ENCODE data around the gene DUSP28. TPM values are rescaled to one million over a fixed set of nuclear protein-coding genes. Genes with fewer than 3 reads are reported as not detected.
A peak's percentile ranks its signal among the peaks of the same experiment; 100 is the strongest.

The DUSP28 gene
- total RNA-seq, 1 experiment from 2014 or later, result 8.0 TPM

- DNase-seq (ENCODE audit: low read depth, low spot score), result no peak
- in situ Hi-C loops (cut with HindIII; ENCODE audit: low pct_unique_long_range_greater_than_20kb, low sequenced_read_pairs), result no loop called here
Measured at GRCh38 chr2:240577281-240578109, 17.3 kb downstream of the DUSP28 start.

GRCh38 chr2:240578110-240578450, 17.9 kb downstream of the DUSP28 start:
- no peak for DNase-seq (ENCODE audit: low read depth, low spot score)
- in situ Hi-C loops (cut with HindIII; ENCODE audit: low pct_unique_long_range_greater_than_20kb, low sequenced_read_pairs), result no loop called here

GRCh38 chr2:240578488-240578887, 18.3 kb downstream of the DUSP28 start:
- no peak for DNase-seq (ENCODE audit: low read depth, low spot score)
- in situ Hi-C loops (cut with HindIII; ENCODE audit: low pct_unique_long_range_greater_than_20kb, low sequenced_read_pairs), result no loop called here

- in situ Hi-C loops (cut with HindIII; ENCODE audit: low pct_unique_long_range_greater_than_20kb, low sequenced_read_pairs), result no loop called here
- DNase-seq (ENCODE audit: low read depth, low spot score), result no peak
Measured at GRCh38 chr2:240579071-240579762, 19.1 kb downstream of the DUSP28 start.

GRCh38 chr2:240579771-240580614, 19.8 kb downstream of the DUSP28 start:
- no peak for DNase-seq (ENCODE audit: low read depth, low spot score)
- in situ Hi-C loops (cut with HindIII; ENCODE audit: low pct_unique_long_range_greater_than_20kb, low sequenced_read_pairs), result no loop called here

- DNase-seq (ENCODE audit: low read depth, low spot score), result peak; percentile 69
Measured at GRCh38 chr2:240581811-240582210, 21.7 kb downstream of the DUSP28 start.

GRCh38 chr2:240582781-240583180, 22.6 kb downstream of the DUSP28 start:
- in situ Hi-C loops (cut with HindIII; ENCODE audit: low pct_unique_long_range_greater_than_20kb, low sequenced_read_pairs), result no loop called here
- DNase-seq (ENCODE audit: low read depth, low spot score), result no peak

More at GRCh38 chr2:240581811-240582210, 21.7 kb downstream of the DUSP28 start:
- in situ Hi-C loops (cut with HindIII; ENCODE audit: low pct_unique_long_range_greater_than_20kb, low sequenced_read_pairs), result no loop called here

GRCh38 chr2:240583774-240584173, 23.6 kb downstream of the DUSP28 start:
- in situ Hi-C loops (cut with HindIII; ENCODE audit: low pct_unique_long_range_greater_than_20kb, low sequenced_read_pairs), result no loop called here
- DNase-seq (ENCODE audit: low read depth, low spot score), result no peak

GRCh38 chr2:240584486-240585031, 24.4 kb downstream of the DUSP28 start:
- in situ Hi-C loops (cut with HindIII; ENCODE audit: low pct_unique_long_range_greater_than_20kb, low sequenced_read_pairs), result no loop called here
- DNase-seq (ENCODE audit: low read depth, low spot score), result peak; percentile 69

GRCh38 chr2:240585101-240585500, 24.9 kb downstream of the DUSP28 start:
- in situ Hi-C loops (cut with HindIII; ENCODE audit: low pct_unique_long_range_greater_than_20kb, low sequenced_read_pairs), result no loop called here
- no peak for DNase-seq (ENCODE audit: low read depth, low spot score)

- in situ Hi-C loops (cut with HindIII; ENCODE audit: low pct_unique_long_range_greater_than_20kb, low sequenced_read_pairs), result no loop called here
- no peak for DNase-seq (ENCODE audit: low read depth, low spot score)
Measured at GRCh38 chr2:240585681-240586197, 25.6 kb downstream of the DUSP28 start.

GRCh38 chr2:240586198-240586918, 26.2 kb downstream of the DUSP28 start, which contains the start of gene CAPN10:
TSS of gene CAPN10 (plus strand) at chr2:240586734. CDS start at chr2:240586912, 178 bp downstream.
- DNase-seq (ENCODE audit: low read depth, low spot score), result peak; percentile 94
- in situ Hi-C loops (cut with HindIII; ENCODE audit: low pct_unique_long_range_greater_than_20kb, low sequenced_read_pairs), result no loop called here

- in situ Hi-C loops (cut with HindIII; ENCODE audit: low pct_unique_long_range_greater_than_20kb, low sequenced_read_pairs), result no loop called here
Measured at GRCh38 chr2:240586919-240587800, 27.0 kb downstream of the DUSP28 start.

GRCh38 chr2:240588006-240588655, 28.0 kb downstream of the DUSP28 start:
- DNase-seq (ENCODE audit: low read depth, low spot score), result no peak
- in situ Hi-C loops (cut with HindIII; ENCODE audit: low pct_unique_long_range_greater_than_20kb, low sequenced_read_pairs), result no loop called here

More at GRCh38 chr2:240586919-240587800, 27.0 kb downstream of the DUSP28 start:
- peak; percentile 22 for DNase-seq (ENCODE audit: low read depth, low spot score)

GRCh38 chr2:240588669-240589068, 28.5 kb downstream of the DUSP28 start:
- in situ Hi-C loops (cut with HindIII; ENCODE audit: low pct_unique_long_range_greater_than_20kb, low sequenced_read_pairs), result no loop called here
- no peak for DNase-seq (ENCODE audit: low read depth, low spot score)

GRCh38 chr2:240589375-240589774, 29.2 kb downstream of the DUSP28 start:
- in situ Hi-C loops (cut with HindIII; ENCODE audit: low pct_unique_long_range_greater_than_20kb, low sequenced_read_pairs), result no loop called here
- no peak for DNase-seq (ENCODE audit: low read depth, low spot score)
